Left lung (tissue), 10 donors: ENCODE results near the gene IFIT1. TPM values are rescaled to one million over a fixed set of nuclear protein-coding genes. Genes with fewer than 3 reads are reported as not detected.

Experiments
- ATAC-seq: fragments of 200-7000 bp; cut with Tn5 transposase; one replicate; pipeline ENCODE4 v1.9.1; 2020; ENCODE audit warnings: moderate library complexity
- DNase-seq, 4 donors: peaks; one replicate each; pipeline ENCODE4 v3.0.0-alpha.2; 2013 to 2020
- H3K27ac ChIP-seq, 2 donors: fragments of 200-600 bp; sonication (generic) in 1 of 2; one replicate each; pipeline versions ENCODE4 v1.5.0 to v1.8.0; 2020 to 2021
- H3K27me3 ChIP-seq, 2 donors: fragments of 200-600 bp; sonication (generic) in 1 of 2; one replicate each; pipeline versions ENCODE4 v1.5.0 to v1.8.0; 2020 to 2021
- H3K36me3 ChIP-seq, 2 donors: fragments of 200-600 bp; sonication (generic) in 1 of 2; one replicate each; pipeline versions ENCODE4 v1.5.0 to v1.8.0; 2020 to 2021
- H3K4me1 ChIP-seq, 2 donors: fragments of 200-600 bp; one replicate each; pipeline ENCODE4 v1.8.0; 2021
- H3K4me3 ChIP-seq, 2 donors: fragments of 200-600 bp; sonication (generic) in 1 of 2; one replicate each; pipeline versions ENCODE4 v1.5.0 to v1.8.0; 2020 to 2021; ENCODE audit warnings: mild to moderate bottlenecking in 1 of 2
- H3K9me3 ChIP-seq, 2 donors: fragments of 200-600 bp; sonication (generic) in 1 of 2; one replicate each; pipeline versions ENCODE4 v1.5.0 to v1.8.0; 2020 to 2021
- CTCF ChIP-seq, 2 donors: fragments of 200-600 bp; sonication (generic) in 1 of 2; IDR thresholded peaks; one replicate each; pipeline versions ENCODE4 v1.5.0 to v1.8.0; 2021; ENCODE audit warnings: antibody characterized with exemption in 2 of 2
- intact Hi-C, 2 donors: fragments of 100-400 bp; cut with DNase I; formaldehyde crosslinking; loops; one replicate each; pipeline versions ENCODE4 v1.11.2 to v1.14.2; 2022
- polyA plus RNA-seq, 6 donors: library from polyadenylated mRNA; unstranded; fragments of 120-200 nt; gene quantifications; one replicate each; pipeline ENCODE4 v1.2.1, GENCODE V29; 2013; ENCODE audit not compliant: insufficient read length in 6 of 6
- total RNA-seq, 2 donors: library from RNA; stranded (reverse); fragmentation: NEBNext Ultra II Directional; extraction: Animal tissue kit (Norgen Biotek cat#: 25700); gene quantifications; one replicate each; pipeline ENCODE4 v1.2.1, GENCODE V29; 2021
- donor health status: DM: no; HTN: yes; CAD: no.
- donor health status: DM: no; HTN: no; CAD: no.

IFIT1 gene
- total and polyA plus RNA-seq, 8 donors: 12.6 to 34.8 (median 21.8) TPM

GRCh38 chr10:89450901-89451300 is 58.5 kb downstream of the IFIT1 start:
- H3K9me3 ChIP-seq: no peaks in the 10 kb centered on the region
- DNase-seq: no peak
- no peak for TF ChIP-seq CTCF (IDR thresholded peaks at IDR 0.05)
- ATAC-seq: no peak
- no peak overlapping the region for H3K4me3 ChIP-seq
- H3K27me3 ChIP-seq: no peaks in the 10 kb centered on the region
- intact Hi-C loops: no loop called here
- no peak overlapping the region for H3K27ac ChIP-seq
- peaks cover 0 to 12% of the 10 kb centered on the region in 2 donors for H3K4me1 ChIP-seq
- no peaks in the 10 kb centered on the region for H3K36me3 ChIP-seq

GRCh38 chr10:89452193-89452592 is 59.8 kb downstream of the IFIT1 start:
- intact Hi-C loops: no loop called here
- ATAC-seq (no peak), DNase-seq (no peak)
- H3K9me3 ChIP-seq: no peaks in the 10 kb centered on the region
- no peaks in the 10 kb centered on the region for H3K36me3 ChIP-seq
- no peak overlapping the region for H3K27ac ChIP-seq
- H3K4me1 ChIP-seq: peaks cover 0 to 12% of the 10 kb centered on the region in 2 donors
- TF ChIP-seq CTCF (IDR thresholded peaks at IDR 0.05): no peak
- H3K4me3 ChIP-seq: no peak overlapping the region
- H3K27me3 ChIP-seq: no peaks in the 10 kb centered on the region

- Histone ChIP-seq H3K9me3 (no peaks in the 10 kb centered on the region), H3K4me3 (no peak overlapping the region), H3K4me1 (peaks cover 0 to 20% of the 10 kb centered on the region in 2 donors), H3K27me3 (no peaks in the 10 kb centered on the region), H3K27ac (peak overlapping the region; percentile 28 to 51), H3K36me3 (no peaks in the 10 kb centered on the region)
- intact Hi-C loops: no loop called here
- no peak for TF ChIP-seq CTCF (IDR thresholded peaks at IDR 0.05)
- no peak for DNase-seq
- ATAC-seq: peak; percentile 79
Measured at GRCh38 chr10:89454561-89455347, 62.3 kb downstream of the IFIT1 start.

Other genes starting within 250 kb of the IFIT1 start
- gene CH25H, start 185.3 kb upstream of the IFIT1 start, total RNA-seq: 10 to 100 TPM in 1 of 2 donors, 1 to 10 TPM in 1; 9.8 to 14.7 TPM
- gene CH25H, start 185.3 kb upstream of the IFIT1 start, polyA plus RNA-seq: under 1 TPM; 0.10 to 0.31 (median 0.19) TPM
- 100 to 1,000 TPM; 117 to 137 TPM for gene LIPA, start 140.8 kb upstream of the IFIT1 start, total RNA-seq
- 10 to 100 TPM; 58.0 to 65.4 (median 61.8) TPM for gene LIPA, start 140.8 kb upstream of the IFIT1 start, polyA plus RNA-seq
- gene IFIT2, start 90.6 kb upstream of the IFIT1 start, total RNA-seq: 10 to 100 TPM; 18.7 to 26.1 TPM
- 10 to 100 TPM in 5 of 6 donors, 1 to 10 TPM in 1; 9.4 to 16.4 (median 13.7) TPM for gene IFIT2, start 90.6 kb upstream of the IFIT1 start, polyA plus RNA-seq
- 10 to 100 TPM; 36.2 to 48.9 TPM for gene IFIT3, start 64.6 kb upstream of the IFIT1 start, total RNA-seq
- 10 to 100 TPM; 12.4 to 16.9 (median 13.5) TPM for gene IFIT3, start 64.6 kb upstream of the IFIT1 start, polyA plus RNA-seq
- gene IFIT1B, start 14.6 kb upstream of the IFIT1 start, total RNA-seq: not detected
- under 1 TPM; 0.20 to 0.92 (median 0.47) TPM for gene IFIT1B, start 14.6 kb upstream of the IFIT1 start, polyA plus RNA-seq
- 10 to 100 TPM; 21.4 to 26.3 TPM for gene IFIT5, start 21.9 kb downstream of the IFIT1 start, total RNA-seq
- gene IFIT5, start 21.9 kb downstream of the IFIT1 start, polyA plus RNA-seq: 10 to 100 TPM; 14.0 to 20.0 (median 17.8) TPM
- gene SLC16A12, start 143.0 kb downstream of the IFIT1 start, total RNA-seq: 1 to 10 TPM; 1.5 to 6.3 TPM
- gene SLC16A12, start 143.0 kb downstream of the IFIT1 start, polyA plus RNA-seq: 1 to 10 TPM in 3 of 6 donors, under 1 TPM in 3; 0.90 to 1.7 (median 1.1) TPM